HCT116 (cell line): Measurements from ENCODE around the gene APOA5. TPM values are rescaled to one million over a fixed set of nuclear protein-coding genes. Genes with fewer than 3 reads are reported as not detected.

Experiments
- ATAC-seq: fragments of 200-7000 bp; cut with Tn5 transposase; 2 replicates; pipeline ENCODE4 v1.9.1; 2020; ENCODE audit warnings: mild to moderate bottlenecking, moderate library complexity
- BruUV-seq: library from RNA; stranded (reverse); fragments of 400-500 nt; replicated peaks from 2 replicates; lab custom pipeline; 2021; lab: Mats Ljungman, UMichigan
- CTCF ChIA-PET: fragments of 300-600 bp; sonication (Branson Sonifier 250); formaldehyde crosslinking; loops from one replicate; lab custom pipeline; 2021; ENCODE audit warnings: antibody characterized with exemption; lab: Charles Lee
- POLR2A ChIA-PET: fragments of 300-600, 350-600 bp; sonication (Branson Sonifier 250); formaldehyde crosslinking; loops from one replicate; lab custom pipeline; 2021; ENCODE audit warnings: antibody characterized with exemption; lab: Charles Lee
- RAD21 ChIA-PET, 2 experiments: fragments of 300-600 bp; sonication (Branson Sonifier 250); formaldehyde crosslinking; loops; one replicate each; lab custom pipeline; 2023; ENCODE audit warnings: low total read pairs in 2 of 2; ENCODE audit not compliant: uncharacterized antibody in 2 of 2, unreplicated experiment in 2 of 2, low non-redundant PET in 1 of 2; lab: Charles Lee
- DNase-seq: peaks from one replicate; pipeline ENCODE4 v3.0.0-alpha.2; 2010; ENCODE audit warnings: low read depth, low spot score
- H2AFZ ChIP-seq: fragments of 200-600 bp; shearing (Covaris generic), sonication (generic); 2 replicates; pipeline ENCODE4 v1.6.1; 2017; ENCODE audit warnings: low read depth, mixed run types, mixed read lengths, antibody characterized with exemption, low read length; ENCODE audit not compliant: poor library complexity, severe bottlenecking
- H3K27ac ChIP-seq: 2 replicates; pipeline ENCODE4 v1.5.1; 2012; ENCODE audit warnings: low read depth, low read length
- H3K27me3 ChIP-seq: fragments of 200-600 bp; sonication (generic); 2 replicates; pipeline ENCODE4 v1.6.1; 2016; ENCODE audit warnings: mixed run types, low read length, mixed read lengths; ENCODE audit not compliant: insufficient read depth
- H3K36me3 ChIP-seq, 2 experiments: fragments of 200-500 bp in 1 of 2; fragments of 200-600 bp in 1 of 2; sonication (Bioruptor generic) in 1 of 2; sonication (generic) in 1 of 2; 2 replicates each; pipeline versions ENCODE4 v1.5.1 to v1.6.1; 2014 to 2016; ENCODE audit warnings: low read length in 2 of 2, inconsistent platforms in 1 of 2, mixed read lengths in 1 of 2, mixed run types in 1 of 2; ENCODE audit not compliant: insufficient read depth in 2 of 2, control insufficient read depth in 1 of 2
- H3K4me1 ChIP-seq, 2 experiments: fragments of 200-600 bp in 1 of 2; sonication (generic) in 1 of 2; 2 replicates each; pipeline versions ENCODE4 v1.5.1 to v1.6.1; 2012 to 2017; ENCODE audit warnings: low read length in 2 of 2, inconsistent platforms in 1 of 2, mild to moderate bottlenecking in 1 of 2, mixed read lengths in 1 of 2, mixed run types in 1 of 2, moderate library complexity in 1 of 2; ENCODE audit not compliant: insufficient read depth in 2 of 2, control insufficient read depth in 1 of 2
- H3K4me2 ChIP-seq: fragments of 200-600 bp; sonication (generic); 2 replicates; pipeline ENCODE4 v1.6.1; 2017; ENCODE audit warnings: mixed run types, low read length, mixed read lengths
- H3K4me3 ChIP-seq, 2 experiments: fragments of 200-600 bp in 1 of 2; sonication (generic) in 1 of 2; replicated peaks in 1 of 2; 2 replicates each; pipeline ENCODE4 v1.5.1; 2011 to 2016; ENCODE audit warnings: low read length in 2 of 2, control low read depth in 1 of 2, low read depth in 1 of 2, mild to moderate bottlenecking in 1 of 2, mixed read lengths in 1 of 2, mixed run types in 1 of 2
- H3K79me2 ChIP-seq: fragments of 200-600 bp; sonication (generic); 2 replicates; pipeline ENCODE4 v1.6.1; 2017; ENCODE audit warnings: mild to moderate bottlenecking, mixed run types, low read length, moderate library complexity, mixed read lengths; ENCODE audit not compliant: insufficient read depth
- H3K9ac ChIP-seq: fragments of 200-600 bp; sonication (generic); 2 replicates; pipeline ENCODE4 v1.6.1; 2016; ENCODE audit warnings: low read length, mixed read lengths
- H3K9me2 ChIP-seq: fragments of 200-600 bp; sonication (generic), shearing (Covaris generic); 2 replicates; pipeline ENCODE4 v1.6.1; 2017; ENCODE audit warnings: mixed run types, mild to moderate bottlenecking, moderate library complexity; ENCODE audit not compliant: insufficient read depth
- H3K9me3 ChIP-seq, 2 experiments: fragments of 200-500 bp in 1 of 2; fragments of 200-600 bp in 1 of 2; sonication (Bioruptor generic) in 1 of 2; sonication (generic) in 1 of 2; 2 replicates each; pipeline ENCODE4 v1.6.1; 2014 to 2017; ENCODE audit warnings: low read length in 2 of 2, mixed read lengths in 2 of 2, inconsistent platforms in 1 of 2, low read depth in 1 of 2, mild to moderate bottlenecking in 1 of 2, mixed run types in 1 of 2, moderate library complexity in 1 of 2; ENCODE audit not compliant: control insufficient read depth in 1 of 2, insufficient read depth in 1 of 2
- H4K20me1 ChIP-seq: fragments of 200-600 bp; sonication (generic), shearing (Covaris generic); 2 replicates; pipeline ENCODE4 v1.6.1; 2017; ENCODE audit warnings: mixed run types, mild to moderate bottlenecking, moderate library complexity; ENCODE audit not compliant: insufficient read depth
- CTCF ChIP-seq, 3 experiments: fragments of 200-600 bp in 1 of 3; sonication (generic) in 1 of 3; IDR thresholded peaks in 2 of 3; conservative IDR thresholded peaks in 1 of 3; 2 replicates each; pipeline ENCODE4 v1.5.1; 2012 to 2017; ENCODE audit warnings: low read depth in 2 of 3, low read length in 2 of 3, antibody characterized with exemption in 1 of 3, borderline replicate concordance in 1 of 3, control low read depth in 1 of 3, mild to moderate bottlenecking in 1 of 3, mixed read lengths in 1 of 3, mixed run types in 1 of 3, moderate library complexity in 1 of 3; ENCODE audit not compliant: insufficient read depth in 1 of 3
- FOSL1 ChIP-seq: IDR thresholded peaks from 2 replicates; pipeline ENCODE4 v1.6.1; 2012; ENCODE audit warnings: low read depth
- RAD21 ChIP-seq: IDR thresholded peaks from 2 replicates; pipeline ENCODE4 v1.6.1; 2012; ENCODE audit warnings: low read depth, mild to moderate bottlenecking
- YY1 ChIP-seq: IDR thresholded peaks from 2 replicates; pipeline ENCODE4 v1.6.1; 2011; ENCODE audit warnings: low read length, low read depth, moderate library complexity, mild to moderate bottlenecking; ENCODE audit not compliant: insufficient replicate concordance; ENCODE audit errors: extremely low read depth
- intact Hi-C: fragments of 100-400 bp; cut with micrococcal nuclease; formaldehyde crosslinking; loops from 2 replicates; pipeline ENCODE4 v1.10.0; 2022
- total RNA-seq: library from RNA; stranded (reverse); gene quantifications from one replicate; pipeline ENCODE4 v1.2.1, GENCODE V29; 2021; ENCODE audit not compliant: unreplicated experiment

APOA5 gene
- total RNA-seq, 1 experiment from 2014 or later = 0.12 TPM

GRCh38 chr11:116791002-116791812 lies 472 bp downstream of the APOA5 start:
- Histone ChIP-seq H3K9me2 (no peaks in the 10 kb centered on the region), H3K9ac (no peak overlapping the region), H3K27ac (no peak overlapping the region), H3K9me3 (no peaks in the 10 kb centered on the region), H3K36me3 (peaks cover 0 to 3% of the 10 kb centered on the region in 2 experiments; a peak in 2 of 4 replicates), H3K79me2 (peaks cover 17% of the 10 kb centered on the region), H2AFZ (peak overlapping the region; percentile 57), H3K4me2 (peak overlapping the region; percentile 31; the same call in 1 of the 2 replicates), H3K27me3 (no peaks in the 10 kb centered on the region), H3K4me1 (peaks cover 12 to 38% of the 10 kb centered on the region in 2 experiments), H4K20me1 (no peaks in the 10 kb centered on the region)
- CTCF ChIA-PET = interaction anchor here (0.6 to 2.9 kb wide), 25 partner anchors 8 to 435 kb away, joined by 3 to 58 read pairs (median 4); partner anchors contain the start of genes APOA1, PAFAH1B2 and SIK3
- intact Hi-C loops = loop anchor here (1.0 to 5.0 kb wide), 3 partner anchors 45 to 436 kb away; no protein-coding TSS in a partner anchor
- DNase-seq = peak; percentile 35
- POLR2A ChIA-PET = interaction anchor here (0.6 to 1.4 kb wide), 2 partner anchors 45 to 307 kb away, joined by 5 to 9 read pairs; partner anchors contain the start of gene SIK3
- ATAC-seq = peak; percentile 79
- no TSS peak for BruUV-seq
- TF ChIP-seq RAD21 = peak; percentile 81
- TF ChIP-seq CTCF (IDR thresholded peaks at IDR 0.05 in 2 of 3, conservative IDR thresholded peaks at IDR 0.05 in 1 of 3; ENCODE audit: borderline replicate concordance in 1 of 3, insufficient read depth in 1 of 3, low read depth in 2 of 3, low read length in 2 of 3) = peak; percentile 82 to 92 (median 89)
- no peak for TF ChIP-seq YY1
- TF ChIP-seq FOSL1 = no peak
- TF ChIP-seq, all 23 proteins: peak for 2
- H3K4me3 ChIP-seq = no peak overlapping the region
- RAD21 ChIA-PET = interaction anchor here (0.9 to 1.1 kb wide), 4 partner anchors 45 to 436 kb away, joined by 3 to 14 read pairs (median 6); no protein-coding TSS in a partner anchor
